ENCODE data around the gene RASA2. TPM values are rescaled to one million over a fixed set of nuclear protein-coding genes. Genes with fewer than 3 reads are reported as not detected.
"Not testable (repeated sequence)": the region's sequence is repeated elsewhere in the genome, so short reads cannot be mapped to it uniquely, and the experiment has no call there.

The RASA2 gene
- total and polyA plus RNA-seq, 4 donors: 1.6 to 5.4 (median 4.6) TPM

DNA sequence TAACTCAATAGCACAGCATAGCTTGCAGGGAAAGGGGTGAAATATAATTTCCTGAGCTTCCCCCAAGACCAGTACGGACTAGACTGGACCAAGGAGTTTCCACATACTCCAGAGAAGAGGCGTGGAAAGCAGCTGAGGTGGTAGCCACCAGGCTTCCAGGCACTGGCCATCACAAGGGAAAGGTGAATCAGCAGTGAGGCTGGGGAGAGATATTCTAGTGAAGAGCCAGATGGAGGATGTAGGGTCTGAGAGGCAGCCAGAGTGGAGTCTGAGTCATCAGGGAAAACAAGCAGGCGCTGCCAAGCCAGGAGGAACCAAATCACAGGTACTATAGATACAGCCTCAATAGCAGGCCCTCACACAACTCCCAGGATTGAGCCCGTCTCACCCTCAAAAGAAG, 9.6 kb upstream of the RASA2 start:
- H3K9me3 ChIP-seq (ENCODE audit: control insufficient read depth in 4 of 4, low read length in 3 of 4): no peaks in the 10 kb centered on the region
- H3K27me3 ChIP-seq (ENCODE audit: control insufficient read depth in 4 of 4, insufficient read depth in 4 of 4, low read length in 3 of 4): no peaks in the 10 kb centered on the region
- 93% methylated on average over 4 of the region's 4 CpGs for WGBS
- TF ChIP-seq, protein P1, sequence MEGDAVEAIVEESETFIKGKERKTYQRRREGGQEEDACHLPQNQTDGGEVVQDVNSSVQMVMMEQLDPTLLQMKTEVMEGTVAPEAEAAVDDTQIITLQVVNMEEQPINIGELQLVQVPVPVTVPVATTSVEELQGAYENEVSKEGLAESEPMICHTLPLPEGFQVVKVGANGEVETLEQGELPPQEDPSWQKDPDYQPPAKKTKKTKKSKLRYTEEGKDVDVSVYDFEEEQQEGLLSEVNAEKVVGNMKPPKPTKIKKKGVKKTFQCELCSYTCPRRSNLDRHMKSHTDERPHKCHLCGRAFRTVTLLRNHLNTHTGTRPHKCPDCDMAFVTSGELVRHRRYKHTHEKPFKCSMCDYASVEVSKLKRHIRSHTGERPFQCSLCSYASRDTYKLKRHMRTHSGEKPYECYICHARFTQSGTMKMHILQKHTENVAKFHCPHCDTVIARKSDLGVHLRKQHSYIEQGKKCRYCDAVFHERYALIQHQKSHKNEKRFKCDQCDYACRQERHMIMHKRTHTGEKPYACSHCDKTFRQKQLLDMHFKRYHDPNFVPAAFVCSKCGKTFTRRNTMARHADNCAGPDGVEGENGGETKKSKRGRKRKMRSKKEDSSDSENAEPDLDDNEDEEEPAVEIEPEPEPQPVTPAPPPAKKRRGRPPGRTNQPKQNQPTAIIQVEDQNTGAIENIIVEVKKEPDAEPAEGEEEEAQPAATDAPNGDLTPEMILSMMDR (IDR thresholded peaks at IDR 0.05; ENCODE audit: low read depth, low read length, missing input control): no peak
- no peak for TF ChIP-seq EGR1 (IDR thresholded peaks at IDR 0.05; ENCODE audit: low read depth in 2 of 2)
- no peak for TF ChIP-seq FOXA2 (IDR thresholded peaks at IDR 0.05)
- TF ChIP-seq, protein P2, sequence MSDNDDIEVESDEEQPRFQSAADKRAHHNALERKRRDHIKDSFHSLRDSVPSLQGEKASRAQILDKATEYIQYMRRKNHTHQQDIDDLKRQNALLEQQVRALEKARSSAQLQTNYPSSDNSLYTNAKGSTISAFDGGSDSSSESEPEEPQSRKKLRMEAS (IDR thresholded peaks at IDR 0.05): no peak
- TF ChIP-seq, protein P3, sequence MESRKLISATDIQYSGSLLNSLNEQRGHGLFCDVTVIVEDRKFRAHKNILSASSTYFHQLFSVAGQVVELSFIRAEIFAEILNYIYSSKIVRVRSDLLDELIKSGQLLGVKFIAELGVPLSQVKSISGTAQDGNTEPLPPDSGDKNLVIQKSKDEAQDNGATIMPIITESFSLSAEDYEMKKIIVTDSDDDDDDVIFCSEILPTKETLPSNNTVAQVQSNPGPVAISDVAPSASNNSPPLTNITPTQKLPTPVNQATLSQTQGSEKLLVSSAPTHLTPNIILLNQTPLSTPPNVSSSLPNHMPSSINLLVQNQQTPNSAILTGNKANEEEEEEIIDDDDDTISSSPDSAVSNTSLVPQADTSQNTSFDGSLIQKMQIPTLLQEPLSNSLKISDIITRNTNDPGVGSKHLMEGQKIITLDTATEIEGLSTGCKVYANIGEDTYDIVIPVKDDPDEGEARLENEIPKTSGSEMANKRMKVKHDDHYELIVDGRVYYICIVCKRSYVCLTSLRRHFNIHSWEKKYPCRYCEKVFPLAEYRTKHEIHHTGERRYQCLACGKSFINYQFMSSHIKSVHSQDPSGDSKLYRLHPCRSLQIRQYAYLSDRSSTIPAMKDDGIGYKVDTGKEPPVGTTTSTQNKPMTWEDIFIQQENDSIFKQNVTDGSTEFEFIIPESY (IDR thresholded peaks at IDR 0.05): no peak
- TF ChIP-seq, protein P4, sequence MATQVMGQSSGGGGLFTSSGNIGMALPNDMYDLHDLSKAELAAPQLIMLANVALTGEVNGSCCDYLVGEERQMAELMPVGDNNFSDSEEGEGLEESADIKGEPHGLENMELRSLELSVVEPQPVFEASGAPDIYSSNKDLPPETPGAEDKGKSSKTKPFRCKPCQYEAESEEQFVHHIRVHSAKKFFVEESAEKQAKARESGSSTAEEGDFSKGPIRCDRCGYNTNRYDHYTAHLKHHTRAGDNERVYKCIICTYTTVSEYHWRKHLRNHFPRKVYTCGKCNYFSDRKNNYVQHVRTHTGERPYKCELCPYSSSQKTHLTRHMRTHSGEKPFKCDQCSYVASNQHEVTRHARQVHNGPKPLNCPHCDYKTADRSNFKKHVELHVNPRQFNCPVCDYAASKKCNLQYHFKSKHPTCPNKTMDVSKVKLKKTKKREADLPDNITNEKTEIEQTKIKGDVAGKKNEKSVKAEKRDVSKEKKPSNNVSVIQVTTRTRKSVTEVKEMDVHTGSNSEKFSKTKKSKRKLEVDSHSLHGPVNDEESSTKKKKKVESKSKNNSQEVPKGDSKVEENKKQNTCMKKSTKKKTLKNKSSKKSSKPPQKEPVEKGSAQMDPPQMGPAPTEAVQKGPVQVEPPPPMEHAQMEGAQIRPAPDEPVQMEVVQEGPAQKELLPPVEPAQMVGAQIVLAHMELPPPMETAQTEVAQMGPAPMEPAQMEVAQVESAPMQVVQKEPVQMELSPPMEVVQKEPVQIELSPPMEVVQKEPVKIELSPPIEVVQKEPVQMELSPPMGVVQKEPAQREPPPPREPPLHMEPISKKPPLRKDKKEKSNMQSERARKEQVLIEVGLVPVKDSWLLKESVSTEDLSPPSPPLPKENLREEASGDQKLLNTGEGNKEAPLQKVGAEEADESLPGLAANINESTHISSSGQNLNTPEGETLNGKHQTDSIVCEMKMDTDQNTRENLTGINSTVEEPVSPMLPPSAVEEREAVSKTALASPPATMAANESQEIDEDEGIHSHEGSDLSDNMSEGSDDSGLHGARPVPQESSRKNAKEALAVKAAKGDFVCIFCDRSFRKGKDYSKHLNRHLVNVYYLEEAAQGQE (IDR thresholded peaks at IDR 0.05): no peak
- TF ChIP-seq HNF4A (conservative IDR thresholded peaks at IDR 0.05): no peak
- TF ChIP-seq SP1 (IDR thresholded peaks at IDR 0.05): no peak
- no peak for TF ChIP-seq RAD21 (IDR thresholded peaks at IDR 0.05)
- TF ChIP-seq FOXA1 (IDR thresholded peaks at IDR 0.05): no peak
- TF ChIP-seq TAF1 (conservative IDR thresholded peaks at IDR 0.05): no peak
- no peak for TF ChIP-seq GABPA (IDR thresholded peaks at IDR 0.05 in 1 of 2, conservative IDR thresholded peaks at IDR 0.05 in 1 of 2)
- TF ChIP-seq, protein P5, sequence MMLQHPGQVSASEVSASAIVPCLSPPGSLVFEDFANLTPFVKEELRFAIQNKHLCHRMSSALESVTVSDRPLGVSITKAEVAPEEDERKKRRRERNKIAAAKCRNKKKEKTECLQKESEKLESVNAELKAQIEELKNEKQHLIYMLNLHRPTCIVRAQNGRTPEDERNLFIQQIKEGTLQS (IDR thresholded peaks at IDR 0.05): no peak
- no peak for DNase-seq (ENCODE audit: low spot score)
- no peak overlapping the region for H3K9ac ChIP-seq (ENCODE audit: low read depth in 1 of 2, low read length in 2 of 2)
- H3K4me3 ChIP-seq (ENCODE audit: low read depth in 1 of 3, low read length in 3 of 3): no peak overlapping the region
- no peak overlapping the region for H3K27ac ChIP-seq (ENCODE audit: low read depth in 1 of 2, low read length in 2 of 2)
- H3K4me1 ChIP-seq (ENCODE audit: control insufficient read depth in 4 of 4, insufficient read depth in 4 of 4, low read length in 3 of 4): no peaks in the 10 kb centered on the region
- no peaks in the 10 kb centered on the region for H3K36me3 ChIP-seq (ENCODE audit: control insufficient read depth in 4 of 4, insufficient read depth in 3 of 4, low read depth in 1 of 4, low read length in 3 of 4)

DNA sequence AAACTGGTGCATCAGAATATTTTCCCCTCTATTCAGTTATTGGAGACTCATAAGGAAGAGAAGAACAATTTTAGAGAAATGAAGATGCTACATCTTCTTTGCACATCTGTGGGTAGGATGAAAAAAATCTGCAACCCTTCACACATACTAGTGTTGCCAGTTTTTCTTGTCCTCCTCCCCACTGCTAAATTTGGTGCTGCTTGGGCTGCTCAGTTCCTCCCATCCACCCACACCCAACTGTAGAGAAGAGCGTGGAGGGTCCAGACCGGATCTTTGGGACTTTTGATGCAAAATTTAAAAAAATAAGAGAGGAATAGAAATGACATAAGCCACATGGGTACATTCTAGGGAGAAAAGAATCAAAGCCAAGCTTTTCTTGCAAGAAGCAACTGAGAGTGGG, 8.7 kb upstream of the RASA2 start:
- Histone ChIP-seq H3K4me3 (ENCODE audit: low read depth in 1 of 3, low read length in 3 of 3) (no peak overlapping the region), H3K9ac (ENCODE audit: low read depth in 1 of 2, low read length in 2 of 2) (no peak overlapping the region), H3K27ac (ENCODE audit: low read depth in 1 of 2, low read length in 2 of 2) (no peak overlapping the region), H3K9me3 (ENCODE audit: control insufficient read depth in 4 of 4, low read length in 3 of 4) (no peaks in the 10 kb centered on the region), H3K27me3 (ENCODE audit: control insufficient read depth in 4 of 4, insufficient read depth in 4 of 4, low read length in 3 of 4) (no peaks in the 10 kb centered on the region), H3K4me1 (ENCODE audit: control insufficient read depth in 4 of 4, insufficient read depth in 4 of 4, low read length in 3 of 4) (no peaks in the 10 kb centered on the region), H3K36me3 (ENCODE audit: control insufficient read depth in 4 of 4, insufficient read depth in 3 of 4, low read depth in 1 of 4, low read length in 3 of 4) (no peaks in the 10 kb centered on the region)
- TF ChIP-seq TAF1 (conservative IDR thresholded peaks at IDR 0.05) (no peak), HNF4A (conservative IDR thresholded peaks at IDR 0.05) (no peak)
- TF ChIP-seq, protein P2 (IDR thresholded peaks at IDR 0.05): no peak
- no peak for DNase-seq (ENCODE audit: low spot score)
- 89% methylated on average over 2 of the region's 2 CpGs for WGBS

DNA sequence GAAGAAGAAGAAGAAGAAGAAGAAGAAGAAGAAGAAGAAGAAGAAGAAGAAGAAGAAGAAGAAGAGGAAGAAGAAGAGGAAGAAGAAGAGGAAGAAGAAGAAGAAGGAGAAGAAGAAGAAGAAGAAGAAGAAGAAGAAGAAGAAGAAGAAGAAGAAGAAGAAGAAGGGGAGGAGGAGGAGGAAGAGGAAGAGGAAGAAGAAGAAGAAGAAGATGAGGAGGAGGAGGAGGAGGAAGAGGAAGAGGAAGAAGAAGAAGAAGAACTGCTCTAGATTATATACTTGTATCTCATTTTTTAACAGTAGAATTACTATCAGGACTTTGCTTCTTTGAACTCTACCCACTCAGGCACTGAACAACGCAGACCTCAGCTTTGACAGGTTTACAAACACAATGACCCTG, 8.0 kb upstream of the RASA2 start:
- not testable (repeated sequence) for H3K4me1 ChIP-seq (ENCODE audit: control insufficient read depth in 4 of 4, insufficient read depth in 4 of 4, low read length in 3 of 4); H3K9ac ChIP-seq (ENCODE audit: low read depth in 1 of 2, low read length in 2 of 2); H3K9me3 ChIP-seq (ENCODE audit: control insufficient read depth in 4 of 4, low read length in 3 of 4); H3K4me3 ChIP-seq (ENCODE audit: low read depth in 1 of 3, low read length in 3 of 3); H3K27me3 ChIP-seq (ENCODE audit: control insufficient read depth in 4 of 4, insufficient read depth in 4 of 4, low read length in 3 of 4); H3K36me3 ChIP-seq (ENCODE audit: control insufficient read depth in 4 of 4, insufficient read depth in 3 of 4, low read depth in 1 of 4, low read length in 3 of 4); H3K27ac ChIP-seq (ENCODE audit: low read depth in 1 of 2, low read length in 2 of 2); DNase-seq (ENCODE audit: low spot score)
- 79% methylated on average over 1 of the region's 1 CpG for WGBS
